Measurements from ENCODE around the gene BTLA. TPM values are rescaled to one million over a fixed set of nuclear protein-coding genes. Genes with fewer than 3 reads are reported as not detected.
"Not testable (repeated sequence)": the region's sequence is repeated elsewhere in the genome, so short reads cannot be mapped to it uniquely, and the experiment has no call there.

BTLA gene
- total and polyA plus RNA-seq, 5 donors from 2014 or later: 2.7 to 7.1 (median 5.3) TPM

- H3K27ac ChIP-seq (ENCODE audit: insufficient read depth, low read length, poor library complexity, severe bottlenecking); DNase-seq; H3K9me3 ChIP-seq (ENCODE audit: control insufficient read depth in 2 of 2, low read length in 2 of 2); H3K4me3 Mint-ChIP-seq; H3K36me3 Mint-ChIP-seq; H3K27ac Mint-ChIP-seq; ATAC-seq (ENCODE audit: low read depth in 2 of 2); H3K9me3 Mint-ChIP-seq; H3K4me1 Mint-ChIP-seq; H3K27me3 Mint-ChIP-seq; H3K4me1 ChIP-seq (ENCODE audit: control insufficient read depth, insufficient read depth, low read length, poor library complexity, severe bottlenecking); H3K4me3 ChIP-seq (ENCODE audit: low read depth, low read length); H3K36me3 ChIP-seq (ENCODE audit: control insufficient read depth, insufficient read depth, low read length); H3K27me3 ChIP-seq (ENCODE audit: control insufficient read depth, insufficient read depth, low read length): not testable (repeated sequence)
Measured at GRCh38 chr3:112418526-112418925, 80.7 kb downstream of the BTLA start.

GRCh38 chr3:112417696-112418318 lies 81.5 kb downstream of the BTLA start:
- no peak overlapping the region for H3K4me3 ChIP-seq (ENCODE audit: low read depth, low read length)
- H3K36me3 ChIP-seq (ENCODE audit: control insufficient read depth, insufficient read depth, low read length): no peaks in the 10 kb centered on the region
- no peaks in the 10 kb centered on the region for H3K4me1 ChIP-seq (ENCODE audit: control insufficient read depth, insufficient read depth, low read length, poor library complexity, severe bottlenecking)
- H3K4me1 Mint-ChIP-seq: peaks cover 0 to 5% (median 4%) of the 10 kb centered on the region in 4 donors
- no peaks in the 10 kb centered on the region for H3K9me3 Mint-ChIP-seq
- H3K27ac ChIP-seq (ENCODE audit: insufficient read depth, low read length, poor library complexity, severe bottlenecking): no peak overlapping the region
- peaks cover 5% of the 10 kb centered on the region for H3K36me3 Mint-ChIP-seq
- DNase-seq: no peak
- H3K27ac Mint-ChIP-seq: peak overlapping the region in 1 of 3 donors; percentile 67
- H3K9me3 ChIP-seq (ENCODE audit: control insufficient read depth in 2 of 2, low read length in 2 of 2): no peaks in the 10 kb centered on the region
- no peak overlapping the region for H3K4me3 Mint-ChIP-seq
- no peak for ATAC-seq (ENCODE audit: low read depth in 2 of 2)
- no peaks in the 10 kb centered on the region for H3K27me3 Mint-ChIP-seq
- no peaks in the 10 kb centered on the region for H3K27me3 ChIP-seq (ENCODE audit: control insufficient read depth, insufficient read depth, low read length)

- peaks cover 4% of the 10 kb centered on the region for H3K36me3 Mint-ChIP-seq
Measured at GRCh38 chr3:112416391-112417212, 82.7 kb downstream of the BTLA start.

GRCh38 chr3:112415390-112415789 lies 83.9 kb downstream of the BTLA start:
- Histone ChIP-seq H3K27me3 (ENCODE audit: control insufficient read depth, insufficient read depth, low read length) (no peaks in the 10 kb centered on the region), H3K4me3 (ENCODE audit: low read depth, low read length) (no peak overlapping the region), H3K27ac (ENCODE audit: insufficient read depth, low read length, poor library complexity, severe bottlenecking) (no peak overlapping the region), H3K9me3 (ENCODE audit: control insufficient read depth in 2 of 2, low read length in 2 of 2) (no peaks in the 10 kb centered on the region), H3K36me3 (ENCODE audit: control insufficient read depth, insufficient read depth, low read length) (no peaks in the 10 kb centered on the region), H3K4me1 (ENCODE audit: control insufficient read depth, insufficient read depth, low read length, poor library complexity, severe bottlenecking) (no peaks in the 10 kb centered on the region)
- Mint-ChIP-seq H3K27me3 (no peaks in the 10 kb centered on the region), H3K4me3 (no peak overlapping the region), H3K36me3 (no peaks in the 10 kb centered on the region), H3K27ac (peak overlapping the region in 1 of 3 donors; percentile 10), H3K9me3 (no peaks in the 10 kb centered on the region), H3K4me1 (peaks cover 5 to 11% (median 8%) of the 10 kb centered on the region in 4 donors)
- no peak for DNase-seq
- no peak for ATAC-seq (ENCODE audit: low read depth in 2 of 2)

More at GRCh38 chr3:112416391-112417212, 82.7 kb downstream of the BTLA start:
- no peak overlapping the region for H3K27ac Mint-ChIP-seq
- H3K4me1 Mint-ChIP-seq: peaks cover 5 to 11% (median 8%) of the 10 kb centered on the region in 4 donors
- ATAC-seq (ENCODE audit: low read depth in 2 of 2) (no peak), DNase-seq (no peak)
- Histone ChIP-seq H3K4me1 (ENCODE audit: control insufficient read depth, insufficient read depth, low read length, poor library complexity, severe bottlenecking) (no peaks in the 10 kb centered on the region), H3K9me3 (ENCODE audit: control insufficient read depth in 2 of 2, low read length in 2 of 2) (no peaks in the 10 kb centered on the region), H3K36me3 (ENCODE audit: control insufficient read depth, insufficient read depth, low read length) (no peaks in the 10 kb centered on the region), H3K4me3 (ENCODE audit: low read depth, low read length) (no peak overlapping the region), H3K27me3 (ENCODE audit: control insufficient read depth, insufficient read depth, low read length) (no peaks in the 10 kb centered on the region), H3K27ac (ENCODE audit: insufficient read depth, low read length, poor library complexity, severe bottlenecking) (no peak overlapping the region)
- no peaks in the 10 kb centered on the region for H3K9me3 Mint-ChIP-seq
- H3K27me3 Mint-ChIP-seq: no peaks in the 10 kb centered on the region
- no peak overlapping the region for H3K4me3 Mint-ChIP-seq

Other genes starting within 250 kb of the BTLA start
- not detected for gene SLC9C1, start 205.3 kb downstream of the BTLA start, total RNA-seq
- gene SLC9C1, start 205.3 kb downstream of the BTLA start, polyA plus RNA-seq: not detected
- 2.8 TPM for gene CD200, start 166.3 kb downstream of the BTLA start, total RNA-seq
- 1 to 10 TPM; 1.9 to 4.8 (median 3.4) TPM for gene CD200, start 166.3 kb downstream of the BTLA start, polyA plus RNA-seq
- gene ATG3, start 62.5 kb upstream of the BTLA start, total RNA-seq: 52.4 TPM
- 100 to 1,000 TPM in 1 of 4 donors, 10 to 100 TPM in 3; 84.5 to 123 (median 92.9) TPM for gene ATG3, start 62.5 kb upstream of the BTLA start, polyA plus RNA-seq
- 9.7 TPM for gene SLC35A5, start 62.6 kb upstream of the BTLA start, total RNA-seq
- gene SLC35A5, start 62.6 kb upstream of the BTLA start, polyA plus RNA-seq: 10 to 100 TPM; 21.1 to 27.0 (median 25.6) TPM
- gene CCDC80, start 141.7 kb upstream of the BTLA start, total RNA-seq: not detected
- under 1 TPM in 3 of 4 donors, not detected in 1; 0.05 to 0.10 (median 0.07) TPM for gene CCDC80, start 141.7 kb upstream of the BTLA start, polyA plus RNA-seq

All from CD4-positive, CD25-positive, alpha-beta regulatory T cell (primary cell).